Lower leg skin (tissue), 4 donors: ENCODE data around the gene PDCD1LG2. TPM values are rescaled to one million over a fixed set of nuclear protein-coding genes. Genes with fewer than 3 reads are reported as not detected.

Experiments
- DNase-seq, 2 donors: peaks; one replicate each; pipeline ENCODE4 v3.0.0-alpha.2; 2019; ENCODE audit warnings: low spot score in 2 of 2
- H3K4me3 ChIP-seq: fragments of 200-600 bp; sonication (generic); 2 replicates; pipeline ENCODE4 v1.5.1; 2017; ENCODE audit warnings: mild to moderate bottlenecking, low read depth; ENCODE audit not compliant: poor library complexity, severe bottlenecking
- CTCF ChIP-seq, 3 donors: fragments of 450-650 bp; IDR thresholded peaks; one replicate each; pipeline ENCODE4 v1.5.1; 2016; ENCODE audit warnings: antibody characterized with exemption in 3 of 3, mild to moderate bottlenecking in 3 of 3, moderate library complexity in 2 of 3
- POLR2A ChIP-seq, 2 donors: fragments of 450-650 bp; IDR thresholded peaks; one replicate each; pipeline ENCODE4 v1.6.1; 2016 to 2017; ENCODE audit warnings: antibody characterized with exemption in 2 of 2, mild to moderate bottlenecking in 1 of 2, moderate library complexity in 1 of 2
- WGBS, 2 donors: methylation state at CpG; one replicate each; pipeline ENCODE4 v1.1.5; 2018; 5-methylcytosine and 5-hydroxymethylcytosine counted together
- intact Hi-C: fragments of 100-400 bp; cut with DNase I; formaldehyde crosslinking; loops from one replicate; pipeline ENCODE4 v1.15.0; 2023; ENCODE audit warnings: low total_unique reads
- total RNA-seq, 4 donors: library from RNA; depleted of rRNA; stranded (reverse); fragments of >200 nt; gene quantifications; one replicate each; pipeline ENCODE4 v1.1.0, GENCODE V29; 2016

The PDCD1LG2 gene
- total RNA-seq, 4 donors from 2014 or later: 0.63 to 2.5 (median 1.3) TPM; not detected in 1

- DNase-seq: no peak
- WGBS, 2 donors: 90 to 97% methylated on average over 4 of the region's 4 CpGs
- H3K4me3 ChIP-seq: no peak overlapping the region
- no peak for TF ChIP-seq CTCF (IDR thresholded peaks at IDR 0.05)
- TF ChIP-seq POLR2A (IDR thresholded peaks at IDR 0.05): no peak
- intact Hi-C loops: no loop called here
These were observed 4.9 kb downstream of the PDCD1LG2 start for GRCh38 chr9:5515261-5515650.

- H3K4me3 ChIP-seq: no peak overlapping the region
- no peak for DNase-seq
- intact Hi-C loops: no loop called here
- 93 to 98% methylated on average over 7 to 10 of the region's 10 CpGs for WGBS, 2 donors
- TF ChIP-seq POLR2A (IDR thresholded peaks at IDR 0.05) (no peak), CTCF (IDR thresholded peaks at IDR 0.05) (no peak)
These were observed 6.3 kb downstream of the PDCD1LG2 start for GRCh38 chr9:5516453-5517220.

GRCh38 chr9:5518171-5518936, 8.0 kb downstream of the PDCD1LG2 start:
- intact Hi-C loops: no loop called here
- TF ChIP-seq CTCF (IDR thresholded peaks at IDR 0.05) (no peak), POLR2A (IDR thresholded peaks at IDR 0.05) (no peak)
- 31 to 38% methylated on average over 2 of the region's 2 CpGs for WGBS, 2 donors

GRCh38 chr9:5518937-5519319, 8.6 kb downstream of the PDCD1LG2 start:
- intact Hi-C loops: no loop called here
- TF ChIP-seq POLR2A (IDR thresholded peaks at IDR 0.05) (no peak), CTCF (IDR thresholded peaks at IDR 0.05) (no peak)
- no peak for DNase-seq
- 73 to 74% methylated on average over 2 of the region's 2 CpGs for WGBS, 2 donors
- H3K4me3 ChIP-seq: no peak overlapping the region

More at GRCh38 chr9:5518171-5518936, 8.0 kb downstream of the PDCD1LG2 start:
- no peak for DNase-seq
- H3K4me3 ChIP-seq: no peak overlapping the region

GRCh38 chr9:5524090-5524489, 13.8 kb downstream of the PDCD1LG2 start:
- H3K4me3 ChIP-seq: no peak overlapping the region
- intact Hi-C loops: no loop called here
- DNase-seq: no peak
- TF ChIP-seq CTCF (IDR thresholded peaks at IDR 0.05) (no peak), POLR2A (IDR thresholded peaks at IDR 0.05) (no peak)
- WGBS, 2 donors: 79 to 89% methylated on average over 4 of the region's 4 CpGs
